PFSK-1 (cell line): ENCODE data around the gene HSPA8.

Experiments used
- FOXP2 ChIP-seq: optimal IDR thresholded peaks from 2 replicates; pipeline ENCODE3; 2011; ENCODE audit warnings: borderline replicate concordance, control low read depth, inconsistent platforms; ENCODE audit not compliant: insufficient read depth; ENCODE audit errors: extremely low read length, extremely low read depth
- REST ChIP-seq, 2 experiments: IDR thresholded peaks; 2 replicates each; pipeline versions ENCODE4 v1.6.1 to v1.8.0; 2011 to 2012; ENCODE audit warnings: low read depth in 2 of 2, low read length in 2 of 2, control low read depth in 1 of 2, inconsistent platforms in 1 of 2, mild to moderate bottlenecking in 1 of 2, moderate library complexity in 1 of 2; ENCODE audit not compliant: insufficient read depth in 1 of 2
- SIN3A ChIP-seq: IDR thresholded peaks from 2 replicates; pipeline ENCODE4 v1.6.1; 2012; ENCODE audit warnings: mild to moderate bottlenecking, low read length, moderate library complexity, borderline replicate concordance; ENCODE audit not compliant: insufficient read depth
- TAF1 ChIP-seq: IDR thresholded peaks from 2 replicates; pipeline ENCODE4 v1.6.1; 2012; ENCODE audit warnings: low read length, control low read depth, borderline replicate concordance; ENCODE audit not compliant: insufficient read depth

DNA sequence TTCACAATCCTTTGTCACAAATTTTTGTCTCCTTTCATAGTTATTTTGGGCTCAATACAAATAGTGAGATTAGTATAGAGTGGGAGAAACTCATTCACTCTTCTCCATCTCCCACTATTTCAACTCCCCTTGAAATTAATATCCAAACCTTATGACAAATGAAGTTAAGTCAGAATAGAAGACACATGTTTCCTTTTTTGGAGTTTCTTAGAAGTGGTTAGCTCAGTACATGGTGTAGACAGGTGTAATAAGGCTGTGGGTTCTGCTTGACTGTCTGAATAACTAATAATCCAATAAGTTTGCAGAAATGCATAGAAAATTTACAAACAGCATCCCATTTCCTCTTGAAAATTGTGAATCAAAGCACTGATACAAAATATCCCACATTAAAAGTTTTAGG is 10.8 kb upstream of the HSPA8 start:
- no peak for TF ChIP-seq FOXP2
- no peak for TF ChIP-seq SIN3A
- no peak for TF ChIP-seq REST (IDR thresholded peaks at IDR 0.05; ENCODE audit: insufficient read depth in 1 of 2, low read depth in 2 of 2, low read length in 2 of 2)
- no peak for TF ChIP-seq TAF1
